Spleen (tissue), 7 donors: ENCODE data around the gene KIF3C.

Experiments
- CTCF ChIP-seq, 11 experiments: fragments of 200-600 bp in 7 of 11; fragments of 450-650 bp in 4 of 11; sonication (generic) in 4 of 11; IDR thresholded peaks in 8 of 11; conservative IDR thresholded peaks in 3 of 11; 1 replicate in 7 of 11; 2 replicates in 4 of 11; pipeline versions ENCODE4 v1.4.0 to v1.8.0; 2016 to 2021; ENCODE audit warnings: antibody characterized with exemption in 11 of 11, inconsistent platforms in 4 of 11, mild to moderate bottlenecking in 1 of 11
- POLR2A ChIP-seq, 3 donors: fragments of 450-650 bp; IDR thresholded peaks; one replicate each; pipeline ENCODE4 v1.5.1; 2017; ENCODE audit warnings: antibody characterized with exemption in 3 of 3, mild to moderate bottlenecking in 1 of 3
- POLR2AphosphoS5 ChIP-seq, 3 donors: sonication (generic); formaldehyde crosslinking; IDR thresholded peaks; one replicate each; pipeline ENCODE4 v1.5.1; 2017; ENCODE audit warnings: antibody characterized with exemption in 3 of 3
- donor health status: DM: no; HTN: no; CAD: no; lungs with moderate emphysema.
- donor health status: DM: no; HTN: no; CAD: no.
- donor health status: DM: no; HTN: no; CAD: no.

GRCh38 chr2:26002632-26003310 lies 20.5 kb upstream of the KIF3C start:
- TF ChIP-seq CTCF (IDR thresholded peaks at IDR 0.05 in 8 of 11, conservative IDR thresholded peaks at IDR 0.05 in 3 of 11) (peak in 1 of 11 experiments; percentile 13), POLR2AphosphoS5 (IDR thresholded peaks at IDR 0.05) (peak; percentile 47 to 69 (median 55)), POLR2A (IDR thresholded peaks at IDR 0.05) (no peak)
